DMS114 treated with DMSO at 0.1 percent for 48 hours (cell line): ENCODE data around the gene MYO7B.

Source experiments
- DNase-seq: peaks from one replicate; lab custom pipeline; 2025; ENCODE audit not compliant: unreplicated experiment; lab: John Stamatoyannopoulos, UW

Gene MYO7B

GRCh38 chr2:127572841-127573240 is 37.4 kb downstream of the MYO7B start:
- no peak for DNase-seq

GRCh38 chr2:127573298-127573697 is 37.8 kb downstream of the MYO7B start:
- no peak for DNase-seq

GRCh38 chr2:127573771-127574170 is 38.3 kb downstream of the MYO7B start:
- DNase-seq, result no peak

GRCh38 chr2:127574656-127575055 is 39.2 kb downstream of the MYO7B start:
- no peak for DNase-seq

GRCh38 chr2:127575185-127575765 is 39.8 kb downstream of the MYO7B start:
- no peak for DNase-seq

GRCh38 chr2:127575941-127576432 is 40.5 kb downstream of the MYO7B start:
- DNase-seq, result no peak

- no peak for DNase-seq
Observed at GRCh38 chr2:127576433-127577207, 41.1 kb downstream of the MYO7B start.

- DNase-seq, result no peak
Observed at GRCh38 chr2:127577208-127577475, 41.7 kb downstream of the MYO7B start.

- no peak for DNase-seq
Observed at GRCh38 chr2:127577503-127577902, 42.0 kb downstream of the MYO7B start.

- no peak for DNase-seq
Observed at GRCh38 chr2:127577973-127578372, 42.5 kb downstream of the MYO7B start.

GRCh38 chr2:127578411-127578810 is 42.9 kb downstream of the MYO7B start:
- no peak for DNase-seq

GRCh38 chr2:127579231-127579630 is 43.7 kb downstream of the MYO7B start:
- no peak for DNase-seq

GRCh38 chr2:127580167-127581049 is 44.9 kb downstream of the MYO7B start:
- DNase-seq, result no peak

GRCh38 chr2:127581050-127581345 is 45.5 kb downstream of the MYO7B start:
- no peak for DNase-seq

- no peak for DNase-seq
Observed at GRCh38 chr2:127581516-127582490, 46.3 kb downstream of the MYO7B start.

- no peak for DNase-seq
Observed at GRCh38 chr2:127582863-127583861, 47.7 kb downstream of the MYO7B start.

- DNase-seq, result no peak
Observed at GRCh38 chr2:127584047-127584446, 48.6 kb downstream of the MYO7B start.

- no peak for DNase-seq
Observed at GRCh38 chr2:127584516-127585033, 49.1 kb downstream of the MYO7B start.

GRCh38 chr2:127585270-127585807 is 49.9 kb downstream of the MYO7B start:
- DNase-seq, result no peak
